GM12892 (cell line): ENCODE measurements around the gene KIF3A.
A peak's percentile ranks its signal among the peaks of the same experiment; 100 is the strongest.

Experiments used
- POLR2A ChIP-seq: IDR thresholded peaks from 2 replicates; pipeline ENCODE4 v1.6.1; 2011; ENCODE audit warnings: low read depth, low read length, control low read depth
- POLR2AphosphoS5 ChIP-seq: IDR thresholded peaks from 2 replicates; pipeline ENCODE4 v1.6.1; 2011; ENCODE audit warnings: low read depth, low read length, control low read depth

- TF ChIP-seq POLR2A: peak; percentile 54; the same call in 1 of the 2 replicates
- TF ChIP-seq POLR2AphosphoS5: no peak
Observed at GRCh38 chr5:132777209-132778069, 40.1 kb upstream of the KIF3A start, which contains the start of gene SEPTIN8.
